Osteoblast (primary cell): ENCODE results near the gene RPL18. TPM values are rescaled to one million over a fixed set of nuclear protein-coding genes. Genes with fewer than 3 reads are reported as not detected.
"Not testable (repeated sequence)": the region's sequence is repeated elsewhere in the genome, so short reads cannot be mapped to it uniquely, and the experiment has no call there.

Experiments used
- DNase-seq: peaks from one replicate; pipeline ENCODE4 v3.0.0; 2011; ENCODE audit warnings: low spot score, mixed read lengths; ENCODE audit not compliant: insufficient read length; ENCODE audit errors: missing footprints
- H2AFZ ChIP-seq: 2 replicates; pipeline ENCODE4 v1.6.0; 2011; ENCODE audit warnings: mild to moderate bottlenecking, low read length
- H3K27ac ChIP-seq: 2 replicates; pipeline ENCODE4 v1.5.1; 2011; ENCODE audit warnings: mild to moderate bottlenecking, low read depth, low read length, moderate library complexity
- H3K27me3 ChIP-seq: 2 replicates; pipeline ENCODE4 v1.6.0; 2012; ENCODE audit warnings: mild to moderate bottlenecking, control low read depth, inconsistent platforms, low read length, moderate library complexity; ENCODE audit not compliant: insufficient read depth
- H3K36me3 ChIP-seq: 2 replicates; pipeline ENCODE4 v1.5.1; 2011; ENCODE audit warnings: mild to moderate bottlenecking, low read length, control low read depth, moderate library complexity; ENCODE audit not compliant: insufficient read depth
- H3K4me1 ChIP-seq: 2 replicates; pipeline ENCODE4 v1.5.1; 2011; ENCODE audit warnings: mild to moderate bottlenecking, low read length, control low read depth, moderate library complexity; ENCODE audit not compliant: insufficient read depth
- H3K4me2 ChIP-seq: 2 replicates; pipeline ENCODE4 v1.6.0; 2011; ENCODE audit warnings: mild to moderate bottlenecking, low read length; ENCODE audit not compliant: insufficient read depth
- H3K4me3 ChIP-seq: fragments of 200-600 bp; sonication (generic); 3 replicates; pipeline ENCODE4 v1.5.1; 2012; ENCODE audit warnings: mild to moderate bottlenecking, low read length, inconsistent platforms; ENCODE audit not compliant: insufficient read depth
- H3K79me2 ChIP-seq: 2 replicates; pipeline ENCODE4 v1.6.0; 2012; ENCODE audit warnings: mild to moderate bottlenecking, low read length, control low read depth, inconsistent platforms; ENCODE audit not compliant: insufficient read depth
- H3K9me3 ChIP-seq: 2 replicates; pipeline ENCODE4 v1.5.1; 2011; ENCODE audit warnings: low read depth, low read length, control low read depth
- H4K20me1 ChIP-seq: 2 replicates; pipeline ENCODE4 v1.6.0; 2012; ENCODE audit warnings: mild to moderate bottlenecking, low read length, control low read depth; ENCODE audit not compliant: insufficient read depth
- CTCF ChIP-seq: IDR thresholded peaks from 2 replicates; pipeline ENCODE4 v1.5.1; 2011; ENCODE audit warnings: mild to moderate bottlenecking, low read depth, low read length, moderate library complexity; ENCODE audit errors: extremely low read depth
- total RNA-seq: library from RNA; depleted of rRNA; stranded (reverse); fragments of >200 nt; gene quantifications from 2 replicates; pipeline ENCODE4 v1.2.3, GENCODE V29; 2012

Gene RPL18
- total RNA-seq, 1 donor = 1,357 TPM

GRCh38 chr19:48659768-48660167 is 40.8 kb upstream of the RPL18 start:
- Histone ChIP-seq H3K27ac (no peak overlapping the region), H3K79me2 (no peaks in the 10 kb centered on the region), H3K27me3 (no peaks in the 10 kb centered on the region), H2AFZ (no peak overlapping the region), H4K20me1 (no peaks in the 10 kb centered on the region), H3K9me3 (no peaks in the 10 kb centered on the region), H3K4me3 (no peak overlapping the region), H3K4me1 (peaks cover 15% of the 10 kb centered on the region), H3K36me3 (no peaks in the 10 kb centered on the region), H3K4me2 (no peak overlapping the region)
- TF ChIP-seq CTCF = no peak
- peak; percentile 88 for DNase-seq

- no peak for TF ChIP-seq CTCF
- no peaks in the 10 kb centered on the region for H3K79me2 ChIP-seq
- no peak overlapping the region for H3K4me2 ChIP-seq
- no peaks in the 10 kb centered on the region for H3K9me3 ChIP-seq
- no peak overlapping the region for H3K27ac ChIP-seq
- H4K20me1 ChIP-seq = no peaks in the 10 kb centered on the region
- no peaks in the 10 kb centered on the region for H3K27me3 ChIP-seq
- H3K4me3 ChIP-seq = no peak overlapping the region
- DNase-seq = no peak
- peaks cover 15% of the 10 kb centered on the region for H3K4me1 ChIP-seq
- no peaks in the 10 kb centered on the region for H3K36me3 ChIP-seq
- H2AFZ ChIP-seq = no peak overlapping the region
Measured at GRCh38 chr19:48658483-48658882, 39.5 kb upstream of the RPL18 start.

- not testable (repeated sequence) for H3K36me3 ChIP-seq, H3K9me3 ChIP-seq, H2AFZ ChIP-seq, H3K79me2 ChIP-seq, H3K27me3 ChIP-seq, H4K20me1 ChIP-seq, H3K27ac ChIP-seq, H3K4me2 ChIP-seq, DNase-seq, H3K4me3 ChIP-seq
- peaks cover 15% of the 10 kb centered on the region for H3K4me1 ChIP-seq
Measured at GRCh38 chr19:48657828-48658227, 38.9 kb upstream of the RPL18 start.

- Histone ChIP-seq H3K4me3 (no peak overlapping the region), H3K79me2 (no peaks in the 10 kb centered on the region), H3K27me3 (no peaks in the 10 kb centered on the region), H3K27ac (peak overlapping the region; percentile 42), H2AFZ (peak overlapping the region; percentile 5), H4K20me1 (no peaks in the 10 kb centered on the region), H3K9me3 (no peaks in the 10 kb centered on the region), H3K36me3 (no peaks in the 10 kb centered on the region), H3K4me2 (peak overlapping the region; percentile 63), H3K4me1 (peaks cover 15% of the 10 kb centered on the region)
- DNase-seq = peak; percentile 95
- no peak for TF ChIP-seq CTCF
Measured at GRCh38 chr19:48656840-48657474, 38.0 kb upstream of the RPL18 start.
